AG04449 (cell line): ENCODE data around the gene PDE4D.

Source experiments
- CTCF ChIA-PET: fragments of 350-600 bp; formaldehyde crosslinking; extraction: SDS; loops from one replicate; lab custom pipeline; 2021; ENCODE audit warnings: antibody characterized with exemption; lab: Yijun Ruan, JAX
- POLR2A ChIA-PET: fragments of 400-600, 350-600 bp; formaldehyde crosslinking; extraction: SDS; loops from one replicate; lab custom pipeline; 2020; ENCODE audit warnings: antibody characterized with exemption, inconsistent platforms; lab: Yijun Ruan, JAX
- DNase-seq: peaks from one replicate; pipeline ENCODE4 v3.0.0-alpha.2; 2010; ENCODE audit warnings: low read depth, low spot score
- H3K4me3 ChIP-seq: 2 replicates; pipeline ENCODE4 v1.5.1; 2011; ENCODE audit warnings: low read depth, mild to moderate bottlenecking, control low read depth, low read length
- TF ChIP-seq, protein P1 (sequence below): IDR thresholded peaks from one replicate; pipeline ENCODE4 v1.5.1; 2011; ENCODE audit warnings: mild to moderate bottlenecking, moderate library complexity, low read length, control low read depth, inconsistent platforms; ENCODE audit not compliant: insufficient read depth; ENCODE audit errors: missing control alignments

The PDE4D gene

DNA sequence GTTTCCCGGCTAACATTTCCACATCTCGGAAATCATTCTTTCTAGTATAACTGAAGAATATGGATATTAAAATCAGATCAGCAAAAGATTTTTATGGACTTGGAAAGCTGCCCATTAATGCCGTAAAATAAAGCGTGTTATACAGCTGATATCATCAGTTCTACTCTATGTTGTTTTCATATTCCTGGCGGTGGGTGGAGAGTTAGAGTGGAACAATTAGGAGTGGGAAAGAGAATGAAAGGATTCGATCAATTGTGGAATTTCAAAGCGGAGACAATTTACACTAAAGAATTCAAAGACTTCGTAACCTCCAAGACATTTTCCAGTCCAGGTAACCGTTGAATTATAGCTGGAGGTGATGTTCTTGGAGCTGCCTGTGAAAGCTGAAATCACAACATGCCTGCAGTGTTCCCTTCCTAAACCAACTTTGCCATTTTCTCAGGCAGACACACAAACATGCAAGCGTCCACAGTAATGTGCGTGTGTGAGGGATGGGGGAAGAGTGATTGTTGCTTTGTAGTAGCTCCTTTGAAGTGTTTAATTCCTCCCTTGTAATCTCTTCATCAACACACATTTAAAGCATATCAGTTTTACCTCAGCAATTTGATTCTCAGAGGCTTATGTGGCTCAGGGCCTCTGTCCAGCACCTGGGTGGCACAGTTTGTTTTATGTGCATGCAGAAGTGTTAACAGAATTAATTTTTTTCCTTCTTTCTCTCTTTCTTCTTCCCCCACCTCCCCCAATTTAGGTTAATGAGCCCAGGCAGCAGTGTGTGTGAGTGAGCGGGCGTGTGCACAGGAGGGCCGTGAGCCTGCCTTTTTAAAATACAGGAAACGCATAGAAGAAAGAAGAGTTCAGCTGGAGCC is 766.6 kb downstream of the PDE4D start:
- TF ChIP-seq, protein P1, sequence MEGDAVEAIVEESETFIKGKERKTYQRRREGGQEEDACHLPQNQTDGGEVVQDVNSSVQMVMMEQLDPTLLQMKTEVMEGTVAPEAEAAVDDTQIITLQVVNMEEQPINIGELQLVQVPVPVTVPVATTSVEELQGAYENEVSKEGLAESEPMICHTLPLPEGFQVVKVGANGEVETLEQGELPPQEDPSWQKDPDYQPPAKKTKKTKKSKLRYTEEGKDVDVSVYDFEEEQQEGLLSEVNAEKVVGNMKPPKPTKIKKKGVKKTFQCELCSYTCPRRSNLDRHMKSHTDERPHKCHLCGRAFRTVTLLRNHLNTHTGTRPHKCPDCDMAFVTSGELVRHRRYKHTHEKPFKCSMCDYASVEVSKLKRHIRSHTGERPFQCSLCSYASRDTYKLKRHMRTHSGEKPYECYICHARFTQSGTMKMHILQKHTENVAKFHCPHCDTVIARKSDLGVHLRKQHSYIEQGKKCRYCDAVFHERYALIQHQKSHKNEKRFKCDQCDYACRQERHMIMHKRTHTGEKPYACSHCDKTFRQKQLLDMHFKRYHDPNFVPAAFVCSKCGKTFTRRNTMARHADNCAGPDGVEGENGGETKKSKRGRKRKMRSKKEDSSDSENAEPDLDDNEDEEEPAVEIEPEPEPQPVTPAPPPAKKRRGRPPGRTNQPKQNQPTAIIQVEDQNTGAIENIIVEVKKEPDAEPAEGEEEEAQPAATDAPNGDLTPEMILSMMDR = no peak
- CTCF ChIA-PET = interaction anchor here (0.7 to 2.0 kb wide), 3 partner anchors 47 to 240 kb away, joined by 3 to 8 read pairs (median 4); no protein-coding TSS in a partner anchor
- no peak for DNase-seq
- peak overlapping the region; percentile 26 for H3K4me3 ChIP-seq
- POLR2A ChIA-PET = interaction anchor here (0.7 to 1.4 kb wide), 2 partner anchors 12 to 47 kb away, joined by 3 read pairs; no protein-coding TSS in a partner anchor

DNA sequence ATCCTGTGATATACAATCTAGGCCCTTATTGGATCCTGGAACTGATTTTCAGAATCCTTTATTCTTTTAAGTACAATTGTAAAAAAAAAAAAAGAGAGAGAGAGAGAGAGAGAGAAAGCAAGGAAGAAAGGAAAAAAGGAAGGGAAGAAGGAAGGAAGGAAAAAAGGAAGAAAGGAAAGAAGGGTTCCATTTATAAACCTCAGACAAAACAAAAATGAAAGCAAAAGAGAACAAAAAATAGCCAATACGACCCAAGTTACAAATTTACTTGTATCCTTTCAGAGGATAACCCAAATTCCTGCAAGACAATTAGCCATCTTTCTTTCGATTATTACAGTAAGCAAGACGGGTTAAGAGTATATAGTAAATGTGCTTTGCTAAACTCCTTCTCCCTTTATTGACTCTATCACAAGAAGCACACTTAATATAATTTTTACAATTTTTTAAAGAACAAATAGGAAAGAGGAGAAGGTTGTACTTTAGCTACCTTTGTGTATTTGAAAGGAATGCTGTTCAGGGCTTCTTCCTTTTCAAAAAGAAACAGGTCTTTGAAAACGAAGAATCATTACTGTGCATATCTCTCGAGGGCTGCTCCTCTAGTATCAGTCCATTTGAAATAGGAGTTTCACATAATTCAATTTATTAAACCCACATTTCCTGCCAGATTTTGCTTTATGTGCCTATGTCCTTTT is 767.4 kb downstream of the PDE4D start:
- DNase-seq = no peak
- ChIA-PET POLR2A (no interaction called here), CTCF (no interaction called here)
- TF ChIP-seq, protein P1 = no peak
- no peak overlapping the region for H3K4me3 ChIP-seq

DNA sequence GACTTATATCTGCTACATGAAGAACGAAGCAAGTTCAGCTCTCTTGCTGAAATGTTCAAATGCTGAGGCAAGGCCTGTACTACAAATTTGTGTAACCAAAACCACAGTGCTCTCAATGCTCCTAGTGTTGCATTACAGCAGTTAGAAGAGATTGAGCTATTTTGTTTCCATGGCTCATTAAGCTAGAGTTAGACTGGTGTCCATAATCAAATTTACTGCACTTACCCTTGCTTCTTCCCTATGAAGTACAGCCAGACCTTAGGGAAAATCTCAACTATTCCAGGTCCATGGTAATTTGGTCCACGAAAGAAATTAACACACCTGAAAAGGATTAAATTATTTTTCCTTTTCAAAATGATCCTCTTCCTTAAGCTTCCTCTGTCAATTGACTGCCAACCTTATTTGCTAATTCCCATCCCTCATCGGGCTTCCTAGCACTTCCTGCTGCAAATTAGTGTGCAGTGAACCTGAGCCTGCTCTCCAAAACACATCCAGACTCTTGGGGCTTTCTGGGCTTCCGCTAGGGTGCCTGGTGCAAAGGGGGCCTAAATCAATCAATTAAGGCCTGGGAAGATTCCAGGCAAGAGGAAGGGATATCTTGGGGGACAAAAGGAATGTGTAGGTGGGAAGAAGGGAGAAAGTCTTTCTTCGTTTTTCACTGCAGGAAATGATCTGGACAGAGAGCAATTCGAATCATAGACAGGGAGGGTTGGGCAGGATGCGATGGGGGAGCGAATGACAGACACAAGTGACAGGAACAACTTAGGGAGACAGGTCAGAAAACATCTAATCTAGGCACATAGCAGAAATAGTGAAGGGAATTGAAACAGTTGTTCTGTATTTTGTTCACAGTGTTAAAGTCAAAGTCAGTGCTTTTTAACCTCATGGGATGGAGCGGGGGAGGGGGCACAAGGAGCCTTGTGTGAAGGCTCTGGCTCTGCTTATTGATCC is 768.2 kb downstream of the PDE4D start:
- no peak for DNase-seq
- TF ChIP-seq, protein P1 = no peak
- ChIA-PET CTCF (interaction anchor here (0.8 to 1.0 kb wide), 2 partner anchors 91 to 234 kb away, joined by 3 to 4 read pairs; no protein-coding TSS in a partner anchor), POLR2A (no interaction called here)
- H3K4me3 ChIP-seq = no peak overlapping the region

DNA sequence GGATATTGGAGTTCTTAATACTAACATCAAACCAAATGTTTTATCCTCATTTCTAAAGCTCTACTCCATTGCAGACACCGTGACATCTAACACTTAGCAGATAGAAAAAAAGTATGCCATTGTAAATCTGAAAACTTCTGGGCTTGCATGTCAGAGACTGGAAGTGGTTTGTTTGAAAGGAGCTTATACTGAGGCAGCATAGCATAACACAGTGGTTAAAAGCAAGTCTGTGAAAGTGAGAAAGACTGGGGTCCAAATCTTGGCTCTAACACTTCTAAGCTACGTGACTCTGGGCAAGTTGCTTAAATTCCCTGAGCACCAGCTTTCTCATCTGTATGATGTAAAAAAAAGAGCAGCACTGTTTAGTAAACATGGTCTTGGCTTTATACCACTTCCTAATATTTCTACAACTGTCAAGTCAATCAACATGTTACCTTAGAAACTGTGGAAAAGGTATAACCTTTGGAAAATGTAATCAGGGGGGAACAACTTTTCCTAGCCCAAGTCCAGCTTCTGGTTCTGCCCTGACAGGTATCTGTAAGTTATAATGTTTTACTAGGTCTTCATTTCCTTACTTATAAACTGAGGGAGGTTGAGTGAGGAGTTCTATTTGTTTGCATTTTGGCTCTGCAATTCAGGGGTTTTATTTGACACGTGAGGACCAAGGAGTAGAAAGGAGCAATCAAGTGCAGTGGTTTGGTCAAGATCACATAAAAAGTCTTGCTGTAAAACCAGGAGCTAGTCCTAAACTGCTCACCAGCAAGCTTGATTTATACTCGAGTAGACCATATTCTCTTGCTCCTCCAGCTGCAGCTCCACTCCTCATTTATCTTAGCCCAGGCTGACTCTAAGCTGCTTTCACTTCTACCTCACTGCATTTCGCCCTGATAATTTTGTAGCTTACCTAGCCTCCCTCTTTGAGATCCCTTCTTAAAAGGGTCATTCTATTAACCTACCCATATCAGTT is 769.6 kb downstream of the PDE4D start:
- no peak for DNase-seq
- CTCF ChIA-PET = interaction anchor here (0.8 to 1.0 kb wide), 4 partner anchors 17 to 233 kb away, joined by 3 to 4 read pairs (median 3); no protein-coding TSS in a partner anchor
- POLR2A ChIA-PET = no interaction called here
- TF ChIP-seq, protein P1 = no peak
- no peak overlapping the region for H3K4me3 ChIP-seq

DNA sequence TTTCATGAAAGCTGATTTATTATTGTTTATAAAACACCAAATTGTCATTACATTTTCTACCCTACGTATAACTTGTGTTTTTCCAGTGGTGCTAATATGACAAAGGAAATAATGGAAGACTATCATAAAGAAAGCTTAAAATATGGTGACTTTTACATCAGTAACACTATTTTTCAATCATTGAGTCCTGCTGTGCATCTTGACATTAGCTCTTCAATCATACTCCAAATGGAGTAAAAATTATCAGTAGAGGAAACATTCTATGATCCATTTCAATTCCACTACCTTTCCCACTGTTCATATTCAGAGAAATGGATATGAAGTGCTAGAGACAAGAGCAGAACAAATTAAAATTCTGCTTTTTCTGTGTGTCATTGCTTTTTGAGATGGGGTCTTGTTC is 774.0 kb downstream of the PDE4D start:
- DNase-seq = no peak
- ChIA-PET CTCF (no interaction called here), POLR2A (no interaction called here)
- TF ChIP-seq, protein P1 = no peak
- H3K4me3 ChIP-seq = no peak overlapping the region
